ENCODE measurements around the gene PGAM2. TPM values are rescaled to one million over a fixed set of nuclear protein-coding genes. Genes with fewer than 3 reads are reported as not detected.

PGAM2 gene
- total and polyA plus RNA-seq, 2 of the 13 experiments (the other 11 are each of a cell fraction or from before 2014, with no cell fraction given) = 0.22 TPM; not detected in 1

- no peak for TF ChIP-seq MED8 (CRISPR knock-in tag; IDR thresholded peaks at IDR 0.05; ENCODE audit: insufficient replicate concordance)
- no peak for TF ChIP-seq THYN1 (CRISPR knock-in tag; IDR thresholded peaks at IDR 0.05; ENCODE audit: borderline replicate concordance, low read depth)
- TF ChIP-seq KLF15 (CRISPR knock-in tag; IDR thresholded peaks at IDR 0.05; ENCODE audit: borderline replicate concordance) = no peak
- TF ChIP-seq MEIS1 (CRISPR knock-in tag; IDR thresholded peaks at IDR 0.05; ENCODE audit: borderline replicate concordance) = 0 out of 2 replicates have a peak, but pooled peaks have one; percentile 35
- TF ChIP-seq HOMEZ (CRISPR knock-in tag; IDR thresholded peaks at IDR 0.05; ENCODE audit: low read depth) = peak; percentile 34; the same call in 1 of the 2 replicates
- no peak for TF ChIP-seq CCAR2 (optimal IDR thresholded peaks at IDR 0.05; ENCODE audit: low read depth, low read length)
- TF ChIP-seq ZNF574 (CRISPR knock-in tag; IDR thresholded peaks at IDR 0.05) = peak; percentile 67
- TF ChIP-seq ZNF136 (CRISPR knock-in tag; IDR thresholded peaks at IDR 0.05; ENCODE audit: low read depth) = no peak
- no peak for TF ChIP-seq LRRFIP1 (CRISPR knock-in tag; conservative IDR thresholded peaks at IDR 0.05)
- 0 out of 2 replicates have a peak, but pooled peaks have one; percentile 45 for TF ChIP-seq YEATS4 (CRISPR knock-in tag; IDR thresholded peaks at IDR 0.05; ENCODE audit: borderline replicate concordance)
- 0 out of 2 replicates have a peak, but pooled peaks have one; percentile 30 for TF ChIP-seq BRCA1 (CRISPR knock-in tag; IDR thresholded peaks at IDR 0.05)
- no peak for TF ChIP-seq FOXC1 (CRISPR knock-in tag; IDR thresholded peaks at IDR 0.05; ENCODE audit: borderline replicate concordance)
- TF ChIP-seq SALL1 (CRISPR knock-in tag; IDR thresholded peaks at IDR 0.05) = peak; percentile 58
- TF ChIP-seq TEAD3 (CRISPR knock-in tag; optimal IDR thresholded peaks at IDR 0.05; ENCODE audit: borderline replicate concordance) = peak; percentile 54
- no peak for TF ChIP-seq HMGA1 (CRISPR knock-in tag; conservative IDR thresholded peaks at IDR 0.05)
- peak; percentile 87 for TF ChIP-seq REPIN1 (CRISPR knock-in tag; IDR thresholded peaks at IDR 0.05; ENCODE audit: borderline replicate concordance, low read depth)
- 0 out of 2 replicates have a peak, but pooled peaks have one; percentile 44 for TF ChIP-seq ZNF784 (CRISPR knock-in tag; IDR thresholded peaks at IDR 0.05; ENCODE audit: borderline replicate concordance)
- TF ChIP-seq HNF4G (IDR thresholded peaks at IDR 0.05; ENCODE audit: borderline replicate concordance, low read depth, low read length) = 0 out of 2 replicates have a peak, but pooled peaks have one; percentile 65
- no peak; the same call in 1 of the 2 replicates for TF ChIP-seq HNF4G (CRISPR knock-in tag; IDR thresholded peaks at IDR 0.05; ENCODE audit: borderline replicate concordance, low read depth)
- no peak for TF ChIP-seq RBM22 (optimal IDR thresholded peaks at IDR 0.05; ENCODE audit: low read length)
- 0 out of 2 replicates have a peak, but pooled peaks have one; percentile 57 for TF ChIP-seq ZSCAN29 (CRISPR knock-in tag; conservative IDR thresholded peaks at IDR 0.05)
Measured at GRCh38 chr7:44071726-44072363, 6.5 kb upstream of the PGAM2 start (continued).

Measured in HepG2 (cell line).